ENCODE measurements around the gene ACD.

Gene ACD

DNA sequence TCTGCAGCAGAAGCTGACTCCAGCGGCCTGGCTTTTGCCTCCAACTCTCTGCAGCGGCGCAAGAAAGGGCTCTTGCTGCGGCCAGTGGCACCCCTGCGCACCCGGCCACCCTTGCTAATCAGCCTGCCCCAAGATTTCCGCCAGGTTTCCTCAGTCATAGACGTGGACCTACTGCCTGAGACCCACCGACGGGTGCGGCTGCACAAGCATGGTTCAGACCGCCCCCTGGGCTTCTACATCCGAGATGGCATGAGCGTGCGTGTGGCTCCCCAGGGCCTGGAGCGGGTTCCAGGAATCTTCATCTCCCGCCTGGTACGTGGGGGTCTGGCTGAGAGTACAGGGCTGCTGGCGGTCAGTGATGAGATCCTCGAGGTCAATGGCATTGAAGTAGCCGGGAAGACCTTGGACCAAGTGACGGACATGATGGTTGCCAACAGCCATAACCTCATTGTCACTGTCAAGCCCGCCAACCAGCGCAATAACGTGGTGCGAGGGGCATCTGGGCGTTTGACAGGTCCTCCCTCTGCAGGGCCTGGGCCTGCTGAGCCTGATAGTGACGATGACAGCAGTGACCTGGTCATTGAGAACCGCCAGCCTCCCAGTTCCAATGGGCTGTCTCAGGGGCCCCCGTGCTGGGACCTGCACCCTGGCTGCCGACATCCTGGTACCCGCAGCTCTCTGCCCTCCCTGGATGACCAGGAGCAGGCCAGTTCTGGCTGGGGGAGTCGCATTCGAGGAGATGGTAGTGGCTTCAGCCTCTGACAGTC, 2.0 kb upstream of the ACD start:
- no peak for DNase-seq (ENCODE audit: low read depth in 2 of 2)

DNA sequence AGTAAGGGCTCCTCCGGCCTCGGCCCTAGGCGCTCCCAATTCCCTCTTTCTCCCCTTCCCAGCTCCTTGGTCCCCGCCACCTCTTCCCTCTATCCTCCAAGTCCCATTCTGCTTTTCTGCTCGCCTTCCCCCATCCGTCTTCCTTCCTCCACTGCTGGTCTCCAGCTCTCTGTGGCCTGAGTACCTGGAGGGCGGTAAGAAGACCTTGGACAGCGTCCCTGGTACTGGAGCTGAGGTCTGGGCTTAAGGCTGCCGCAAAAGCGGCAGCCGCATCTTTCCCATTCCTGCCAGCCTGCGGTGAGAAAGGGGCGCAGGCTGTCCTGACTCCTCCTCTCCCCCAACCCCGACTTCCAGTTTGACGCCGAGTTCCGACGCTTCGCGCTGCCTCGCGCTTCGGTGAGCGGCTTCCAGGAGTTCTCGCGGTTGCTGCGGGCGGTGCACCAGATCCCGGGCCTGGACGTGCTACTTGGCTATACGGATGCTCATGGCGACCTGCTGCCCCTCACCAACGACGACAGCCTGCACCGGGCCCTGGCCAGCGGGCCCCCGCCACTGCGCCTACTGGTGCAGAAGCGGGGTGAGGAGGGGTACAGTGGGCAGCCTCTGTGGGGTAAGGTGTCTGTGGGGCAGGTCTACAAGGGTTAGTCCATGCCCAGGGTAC, 1.2 kb upstream of the ACD start:
- DNase-seq (ENCODE audit: low read depth in 2 of 2): no peak

DNA sequence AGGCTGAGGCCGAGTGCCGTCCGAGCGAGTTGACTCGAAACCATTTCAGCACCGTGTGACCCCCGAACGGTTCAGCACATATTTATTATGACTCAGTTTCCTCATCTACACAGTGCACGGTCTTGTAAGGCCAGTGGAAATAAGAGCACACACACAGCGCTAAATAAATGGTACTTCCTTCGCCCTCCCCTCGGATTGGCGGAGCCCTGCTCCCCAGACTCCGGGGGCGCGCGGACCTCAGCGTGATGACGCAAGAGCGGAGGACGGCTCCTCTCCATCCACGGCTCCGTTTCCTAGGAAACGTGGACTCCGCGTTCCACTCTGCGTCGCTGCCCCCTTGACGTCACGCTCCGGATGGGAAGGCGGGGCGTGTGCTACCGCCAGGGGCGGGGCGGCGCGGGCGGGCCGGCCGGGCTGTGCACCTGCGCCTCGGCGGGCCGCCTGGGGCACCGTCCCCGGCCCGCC, 536 bp upstream of the ACD start, which contains the start of gene PARD6A:
TSS of gene PARD6A (plus strand) at position 397 of the 465 bp plus-strand sequence. CDS start 79 bp downstream, outside the sequence.
- peak; percentile 92 to 94 for DNase-seq (ENCODE audit: low read depth in 2 of 2)

DNA sequence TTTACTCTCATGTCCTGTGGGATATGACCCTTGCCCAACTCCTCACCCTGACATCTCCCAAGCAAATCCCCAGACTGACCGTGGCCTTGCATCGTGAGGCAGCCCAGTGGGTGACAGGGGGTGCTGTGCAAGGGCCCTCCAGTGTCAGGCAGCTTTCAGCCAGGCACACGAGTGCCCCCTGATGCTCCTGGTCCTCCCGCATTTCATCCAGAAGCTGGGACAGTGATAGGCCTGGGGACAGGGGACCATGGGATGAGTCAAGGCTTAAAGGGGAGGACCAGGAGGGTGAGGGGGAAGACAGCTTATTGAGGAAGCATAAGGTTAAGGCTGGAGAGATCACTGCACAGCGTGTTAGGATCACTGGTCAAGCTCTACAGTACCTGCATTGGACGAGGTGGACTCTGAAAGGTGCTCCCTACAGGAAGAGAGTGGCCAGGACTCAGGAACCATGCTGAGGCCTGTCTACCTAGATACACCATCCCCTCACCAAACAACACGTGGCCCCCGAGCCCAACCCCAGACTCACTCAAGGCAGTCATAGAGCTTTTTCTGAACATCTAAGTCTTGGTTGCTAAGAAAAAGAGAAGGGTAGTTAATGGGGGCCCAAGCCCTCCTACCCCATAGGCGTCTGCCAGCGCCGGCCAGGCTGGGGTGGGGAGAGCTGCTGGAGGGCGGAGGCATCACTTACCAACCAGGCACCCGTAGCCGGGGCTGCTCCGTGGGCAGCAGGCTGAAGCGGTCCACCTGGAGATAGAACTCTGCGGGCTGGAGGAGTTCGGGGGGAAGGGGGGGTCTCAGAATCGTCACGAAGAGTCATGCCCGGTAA, 998 bp downstream of the ACD start:
- DNase-seq (ENCODE audit: low read depth in 2 of 2): no peak

DNA sequence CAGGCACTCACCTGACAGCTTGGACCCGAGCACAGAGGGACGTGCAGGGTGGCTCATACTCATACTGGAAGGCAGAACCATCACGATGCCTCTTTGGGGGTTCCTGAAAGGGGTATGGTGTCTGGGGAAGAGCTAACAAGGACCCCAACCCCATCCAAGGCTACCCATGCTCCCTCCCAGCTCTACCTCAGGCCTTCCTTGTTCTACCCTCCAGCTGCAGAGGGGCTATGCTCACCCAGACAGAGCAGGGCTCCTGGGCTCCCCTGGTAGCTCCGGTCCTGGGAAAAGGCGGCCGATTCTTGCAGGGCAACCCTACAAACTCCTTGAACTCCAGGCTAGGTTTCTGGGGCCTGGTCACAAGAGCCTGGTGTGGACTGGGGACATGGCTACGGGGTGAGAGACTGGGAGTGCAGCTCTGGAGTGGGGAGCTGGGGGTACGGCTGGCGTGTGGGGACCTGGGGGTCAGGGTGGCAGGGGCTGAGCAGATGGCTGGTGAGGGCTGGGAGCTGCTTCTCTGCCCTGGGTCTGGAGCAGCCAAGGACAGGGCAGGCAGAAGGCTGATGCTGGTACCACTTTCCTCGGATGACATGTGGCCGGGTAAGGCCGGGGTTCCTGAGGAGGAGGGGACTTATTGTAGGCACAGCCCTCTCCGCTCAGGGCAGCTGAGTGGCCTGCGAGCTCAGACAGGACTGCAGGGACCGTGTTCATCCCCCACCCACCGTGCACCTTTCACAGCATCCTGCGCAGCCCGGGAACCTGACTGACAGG, 2.1 kb downstream of the ACD start:
- no peak for DNase-seq (ENCODE audit: low read depth in 2 of 2)

DNA sequence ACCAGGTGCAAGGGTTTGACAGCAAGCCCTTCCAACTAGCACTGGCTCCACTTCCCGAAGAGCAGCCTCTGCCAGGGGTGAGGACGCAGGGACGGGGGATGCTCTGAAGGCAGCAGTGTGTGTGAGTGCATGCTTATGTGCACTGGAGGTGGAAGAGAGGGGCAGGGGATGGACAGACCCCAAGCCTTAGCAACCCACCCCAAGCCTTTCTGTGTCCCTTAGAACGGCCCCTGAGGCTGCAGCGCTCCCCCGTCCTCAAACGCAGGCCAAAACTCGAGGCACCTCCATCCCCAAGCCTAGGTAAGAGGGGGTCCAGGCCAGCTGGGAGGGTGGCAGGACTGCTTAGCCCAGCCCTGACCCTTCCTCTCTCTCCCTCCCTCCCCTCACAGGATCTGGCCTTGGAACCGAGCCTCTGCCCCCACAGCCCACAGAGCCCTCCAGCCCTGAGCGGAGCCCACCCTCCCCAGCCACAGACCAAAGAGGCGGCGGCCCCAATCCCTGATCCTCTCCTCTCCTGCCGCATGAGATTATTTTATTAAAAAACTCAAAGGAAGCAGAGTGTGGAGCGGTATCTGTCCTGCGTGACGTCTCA, 2.9 kb downstream of the ACD start:
- no peak for DNase-seq (ENCODE audit: low read depth in 2 of 2)

DNA sequence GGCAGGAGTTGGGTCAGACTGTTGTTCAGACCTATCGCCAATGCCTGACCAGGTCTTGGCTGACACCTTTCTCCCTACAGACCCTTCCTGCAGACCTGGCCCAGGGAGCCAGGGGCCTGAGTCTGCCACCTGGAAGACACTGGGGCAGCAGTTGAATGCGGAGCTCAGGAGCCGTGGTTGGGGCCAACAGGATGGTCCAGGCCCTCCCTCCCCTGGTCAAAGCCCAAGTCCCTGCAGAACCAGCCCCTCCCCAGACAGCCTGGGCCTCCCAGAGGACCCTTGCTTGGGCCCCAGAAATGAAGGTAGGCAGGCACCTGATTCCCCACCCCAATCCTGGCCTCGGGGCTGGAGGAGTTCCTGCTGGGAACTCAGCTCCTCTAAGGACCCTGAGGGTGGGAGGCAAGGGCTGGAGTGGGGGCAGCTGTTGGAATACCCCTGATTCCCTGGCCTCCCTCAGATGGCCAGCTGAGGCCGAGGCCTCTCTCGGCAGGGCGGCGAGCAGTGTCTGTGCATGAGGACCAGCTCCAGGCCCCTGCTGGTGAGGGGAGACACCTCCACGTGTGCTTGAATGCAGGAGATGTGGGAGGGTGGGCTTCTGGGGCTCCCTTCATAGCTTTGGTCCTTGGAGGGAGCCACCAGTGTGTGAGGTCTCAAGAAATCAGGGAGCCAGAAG, 3.6 kb downstream of the ACD start:
- DNase-seq (ENCODE audit: low read depth in 2 of 2): no peak

DNA sequence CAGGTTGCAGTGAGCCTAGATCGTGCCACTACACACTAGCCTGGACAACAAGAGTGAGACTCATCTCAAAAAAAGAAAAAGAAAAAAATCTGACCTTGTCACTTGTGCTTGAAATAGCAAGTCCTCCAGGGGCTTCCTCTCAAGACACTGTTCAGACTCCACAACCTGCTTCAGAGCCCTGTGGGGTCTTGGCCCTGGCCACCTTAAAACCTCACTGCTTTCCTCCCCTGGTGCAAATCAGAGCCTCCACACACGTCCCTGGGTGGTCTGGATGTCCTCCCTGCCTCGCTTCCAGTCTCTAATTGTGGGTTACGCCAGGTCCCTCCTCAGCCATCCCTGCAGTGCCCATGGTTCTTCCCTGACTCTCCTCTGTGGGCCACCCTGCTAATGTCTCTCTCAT, 4.7 kb downstream of the ACD start:
- no peak for DNase-seq (ENCODE audit: low read depth in 2 of 2)

DNA sequence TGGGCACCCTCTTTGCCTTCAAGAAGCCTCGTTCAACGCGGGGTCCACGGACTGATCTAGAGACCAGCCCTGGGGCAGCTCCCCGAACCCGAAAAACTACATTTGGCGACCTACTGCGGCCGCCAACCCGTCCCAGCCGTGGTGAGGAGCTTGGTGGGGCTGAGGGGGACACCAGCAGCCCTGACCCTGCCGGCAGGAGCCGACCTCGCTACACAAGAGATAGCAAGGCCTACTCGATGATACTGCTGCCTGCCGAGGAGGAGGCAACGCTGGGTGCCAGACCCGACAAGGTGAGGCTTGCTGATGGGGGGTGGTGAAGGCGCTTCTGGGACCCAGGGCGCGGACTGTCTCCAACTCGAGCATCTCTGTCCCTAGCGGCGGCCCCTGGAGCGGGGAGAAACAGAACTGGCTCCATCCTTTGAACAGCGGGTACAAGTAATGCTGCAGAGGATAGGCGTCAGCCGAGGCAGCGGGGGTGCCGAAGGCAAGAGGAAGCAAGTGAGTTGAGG, 5.6 kb downstream of the ACD start:
- DNase-seq (ENCODE audit: low read depth in 2 of 2): no peak

DNA sequence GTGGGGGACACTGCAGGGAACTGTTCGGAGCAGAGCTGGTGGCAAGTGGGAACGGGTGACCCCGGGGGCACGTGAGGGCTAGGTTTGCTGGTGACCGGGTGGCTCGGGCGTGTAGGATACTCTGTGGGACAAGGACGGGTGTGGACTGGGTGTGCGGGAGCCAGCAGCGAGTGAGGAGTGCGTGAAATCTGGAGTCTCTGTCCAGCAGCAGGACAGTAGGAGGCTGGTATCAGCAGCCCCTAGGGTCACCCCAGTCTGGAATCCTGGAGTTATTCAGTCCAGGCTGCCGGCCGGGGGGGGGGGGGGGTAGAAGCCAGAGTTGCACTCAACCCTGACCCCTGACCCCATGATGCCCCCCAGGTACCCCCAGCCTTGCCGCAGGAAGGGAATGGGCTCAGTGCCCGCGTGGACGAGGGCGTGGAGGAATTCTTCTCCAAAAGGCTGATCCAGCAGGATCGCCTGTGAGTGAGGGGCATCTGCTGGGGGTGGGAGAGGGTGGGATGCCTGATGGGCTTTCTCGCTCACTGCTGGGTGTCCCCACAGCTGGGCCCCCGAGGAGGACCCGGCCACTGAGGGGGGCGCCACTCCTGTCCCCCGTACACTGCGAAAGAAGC, 6.2 kb downstream of the ACD start:
- DNase-seq (ENCODE audit: low read depth in 2 of 2): no peak

DNA sequence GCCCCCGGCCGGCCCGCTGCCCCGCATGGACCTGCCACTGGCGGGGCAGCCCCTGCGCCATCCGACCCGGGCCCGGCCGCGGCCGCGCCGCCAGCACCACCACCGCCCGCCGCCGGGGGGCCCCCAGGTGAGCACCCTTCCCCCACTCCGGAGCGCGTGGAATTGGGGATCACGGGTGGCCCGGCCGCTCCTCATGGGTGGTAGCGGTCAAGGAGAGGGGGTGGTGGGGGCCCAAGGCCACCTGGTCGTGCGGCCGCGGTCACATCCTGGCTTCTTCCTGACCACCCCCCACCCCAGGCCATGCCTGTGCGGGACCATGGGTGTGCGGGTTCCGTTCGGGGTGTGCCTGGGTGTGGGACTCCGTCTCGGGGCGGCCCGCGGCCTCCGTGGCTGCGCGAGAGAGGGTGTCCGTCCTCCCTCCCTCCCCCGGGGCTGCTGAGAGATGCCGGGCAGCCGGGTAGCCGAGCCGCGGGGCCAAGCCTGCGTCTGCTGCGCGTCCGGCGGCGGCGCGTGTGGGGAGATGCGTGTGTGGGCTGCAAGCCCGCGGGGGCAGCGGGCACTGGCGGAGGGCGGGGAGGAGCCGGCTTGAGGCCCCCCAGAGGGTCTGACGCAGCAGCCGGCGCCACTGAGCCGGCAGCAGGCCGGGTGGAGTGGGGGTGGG, 6.8 kb downstream of the ACD start:
- DNase-seq (ENCODE audit: low read depth in 2 of 2): no peak

DNA sequence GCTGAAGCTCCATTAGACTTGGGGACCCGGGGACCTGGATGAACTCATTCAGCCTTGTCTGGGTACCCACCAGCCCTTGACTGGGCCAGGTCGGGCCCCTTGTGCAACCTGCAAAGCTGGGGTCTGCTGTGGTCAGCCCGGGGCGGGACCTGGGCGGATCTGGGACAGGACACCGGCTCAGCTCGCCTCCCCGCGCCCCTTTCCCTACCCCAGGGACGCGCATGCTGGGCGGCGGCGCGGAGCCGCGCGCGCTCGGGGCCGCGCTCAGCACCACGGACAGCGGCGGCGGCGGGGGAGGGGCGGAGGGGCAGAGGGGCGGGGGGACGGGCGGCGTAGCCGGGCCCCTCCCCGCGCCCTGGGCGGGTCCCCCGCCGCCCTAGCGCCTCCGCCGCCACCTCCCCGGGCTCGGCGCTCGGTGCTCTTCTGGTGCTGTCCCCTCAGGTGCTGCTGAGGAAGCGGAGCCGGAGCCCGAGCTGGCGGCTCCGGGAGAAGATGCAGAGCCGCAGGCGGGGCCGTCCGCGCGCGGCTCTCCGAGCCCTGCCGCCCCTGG, 7.4 kb downstream of the ACD start:
- DNase-seq (ENCODE audit: low read depth in 2 of 2): no peak

DNA sequence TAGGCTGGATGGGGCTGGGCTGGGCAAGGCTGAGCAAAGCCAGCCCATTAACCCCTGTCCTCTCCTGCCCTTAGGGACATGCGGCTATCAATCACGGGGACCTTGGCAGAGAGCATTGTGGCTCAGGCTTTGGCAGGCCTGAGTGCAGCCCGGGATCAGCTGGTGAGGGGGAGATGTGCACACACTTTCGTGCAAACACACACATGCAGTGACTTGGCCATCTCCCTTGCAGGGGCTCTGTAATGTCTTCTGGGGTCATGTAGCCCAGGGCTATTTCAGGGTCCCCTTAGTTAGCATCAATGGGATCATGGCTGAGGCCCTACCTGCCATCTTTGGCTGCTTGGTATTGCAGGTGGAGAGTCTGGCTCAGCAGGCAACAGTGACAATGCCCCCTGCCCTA, 8.2 kb downstream of the ACD start:
- DNase-seq (ENCODE audit: low read depth in 2 of 2): no peak

DNA sequence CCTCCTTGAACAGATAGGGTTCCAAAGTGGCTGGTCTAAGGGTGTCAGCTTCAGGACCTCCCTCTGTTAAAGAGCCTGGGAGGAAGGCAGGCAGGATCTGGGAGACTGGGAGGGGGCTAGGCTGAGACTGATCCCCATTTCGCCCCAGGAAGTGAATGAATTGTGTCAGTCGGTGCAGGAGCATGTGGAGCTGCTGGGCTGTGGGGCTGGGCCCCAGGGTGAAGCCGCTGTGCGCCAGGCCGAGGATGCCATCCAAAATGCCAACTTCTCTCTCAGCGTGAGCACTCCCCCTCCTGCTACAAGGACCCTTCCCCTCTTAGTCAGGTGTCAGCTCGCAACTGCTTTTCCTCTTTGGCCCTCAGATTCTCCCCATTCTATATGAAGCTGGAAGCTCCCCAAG, 9.0 kb downstream of the ACD start:
- DNase-seq (ENCODE audit: low read depth in 2 of 2): no peak

DNA sequence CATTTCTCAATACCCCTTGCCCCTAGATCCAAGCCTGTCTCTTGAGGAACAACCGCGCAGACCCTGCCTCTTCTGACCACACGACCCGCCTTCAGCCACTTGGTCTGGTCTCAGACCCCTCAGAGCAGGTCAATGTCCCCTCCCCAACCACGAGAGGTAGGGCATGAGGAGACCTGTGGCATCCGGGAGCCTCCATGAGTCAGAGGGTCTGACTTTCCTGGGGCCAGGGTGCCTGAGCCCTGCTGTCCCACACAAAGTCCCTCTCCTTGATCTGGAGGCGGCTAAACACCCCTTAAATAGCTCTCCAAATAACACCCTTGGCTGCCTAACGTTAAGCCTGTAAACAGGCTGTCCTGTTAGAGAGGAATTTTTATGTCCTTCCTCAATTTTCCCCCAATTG, 10.0 kb downstream of the ACD start:
- no peak for DNase-seq (ENCODE audit: low read depth in 2 of 2)

DNA sequence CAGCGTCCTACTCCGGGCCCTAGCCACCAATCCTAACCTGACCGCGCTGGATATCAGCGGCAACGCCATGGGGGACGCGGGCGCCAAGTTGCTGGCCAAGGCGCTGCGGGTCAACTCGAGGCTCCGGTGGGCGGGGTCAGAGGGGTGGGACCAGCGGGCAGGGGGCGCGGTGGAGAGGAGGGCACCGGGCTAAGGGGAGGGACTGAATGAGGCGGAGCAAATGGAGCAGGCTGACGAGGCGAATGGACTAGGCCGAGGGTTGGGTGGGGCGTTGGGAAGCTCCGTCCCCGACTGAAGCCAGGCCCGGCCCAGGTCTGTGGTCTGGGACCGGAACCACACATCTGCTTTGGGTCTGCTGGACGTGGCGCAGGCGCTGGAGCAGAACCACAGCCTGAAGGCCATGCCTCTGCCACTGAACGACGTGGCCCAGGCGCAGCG, 10.5 kb downstream of the ACD start:
- no peak for DNase-seq (ENCODE audit: low read depth in 2 of 2)

DNA sequence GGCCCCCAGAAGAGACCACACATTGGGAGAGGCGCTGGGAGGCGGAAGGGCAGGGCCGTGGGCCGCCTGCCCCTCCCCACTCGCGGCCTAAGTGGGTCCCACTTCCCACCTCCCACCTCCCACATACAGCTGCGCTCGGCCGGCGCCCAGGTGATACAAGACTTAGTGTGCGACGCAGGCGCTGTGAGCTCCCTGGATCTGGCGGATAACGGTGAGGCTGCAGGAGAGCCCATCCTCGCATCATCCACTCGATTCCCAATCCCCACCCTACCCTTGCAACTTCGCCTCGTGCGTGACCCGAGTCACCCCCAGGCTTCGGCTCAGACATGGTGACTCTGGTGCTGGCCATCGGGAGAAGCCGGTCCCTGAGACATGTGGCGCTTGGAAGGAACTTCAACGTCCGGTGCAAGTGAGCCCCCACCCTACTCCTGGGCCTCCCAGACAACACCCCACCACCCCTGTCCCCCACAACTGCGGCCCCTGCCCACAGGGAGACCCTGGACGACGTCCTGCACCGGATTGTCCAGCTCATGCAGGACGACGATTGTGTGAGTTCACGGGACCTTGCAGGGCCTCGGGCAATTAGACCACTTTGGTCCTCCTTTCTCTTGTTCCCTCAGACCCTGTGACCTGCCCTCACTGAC, 11.2 kb downstream of the ACD start:
- no peak for DNase-seq (ENCODE audit: low read depth in 2 of 2)

DNA sequence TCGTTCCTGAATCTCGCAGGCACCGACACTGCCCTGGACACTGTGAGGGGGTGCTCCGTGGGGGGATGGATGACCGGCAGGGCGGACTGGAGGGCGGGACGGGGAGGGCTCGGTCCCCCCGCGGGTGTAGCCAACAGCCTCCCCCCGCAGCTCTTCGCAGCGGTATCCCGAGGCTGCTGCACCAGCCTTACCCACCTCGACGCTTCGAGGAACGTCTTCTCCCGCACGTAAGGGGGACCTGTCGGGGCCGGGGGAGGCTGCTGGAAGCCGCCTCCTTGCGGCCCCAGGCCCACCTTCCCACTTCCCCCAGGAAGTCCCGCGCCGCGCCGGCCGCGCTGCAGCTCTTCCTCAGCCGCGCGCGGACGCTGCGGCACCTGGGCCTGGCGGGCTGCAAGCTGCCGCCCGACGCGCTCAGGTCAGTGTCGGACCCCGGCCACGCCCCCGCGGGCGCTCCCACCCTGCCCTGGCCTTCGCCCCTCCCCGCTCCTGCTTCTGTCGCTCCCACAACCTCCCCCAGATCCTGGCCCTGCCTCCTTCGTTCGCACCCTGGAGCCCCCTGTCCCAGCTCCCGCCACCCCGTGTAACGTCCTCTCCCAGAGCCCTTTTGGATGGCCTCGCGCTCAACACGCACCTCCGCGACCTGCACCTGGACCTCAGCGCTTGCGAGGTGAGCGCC, 11.8 kb downstream of the ACD start:
- DNase-seq (ENCODE audit: low read depth in 2 of 2): no peak
